GM18511 (cell line): Measurements from ENCODE around the gene KDM1B.

Experiments
- ATAC-seq: cut with Tn5 transposase; IDR thresholded peaks from one replicate; pipeline ENCODE4 v1.9.1; 2021; ENCODE audit warnings: mild to moderate bottlenecking, moderate library complexity; ENCODE audit not compliant: unreplicated experiment

KDM1B gene

DNA sequence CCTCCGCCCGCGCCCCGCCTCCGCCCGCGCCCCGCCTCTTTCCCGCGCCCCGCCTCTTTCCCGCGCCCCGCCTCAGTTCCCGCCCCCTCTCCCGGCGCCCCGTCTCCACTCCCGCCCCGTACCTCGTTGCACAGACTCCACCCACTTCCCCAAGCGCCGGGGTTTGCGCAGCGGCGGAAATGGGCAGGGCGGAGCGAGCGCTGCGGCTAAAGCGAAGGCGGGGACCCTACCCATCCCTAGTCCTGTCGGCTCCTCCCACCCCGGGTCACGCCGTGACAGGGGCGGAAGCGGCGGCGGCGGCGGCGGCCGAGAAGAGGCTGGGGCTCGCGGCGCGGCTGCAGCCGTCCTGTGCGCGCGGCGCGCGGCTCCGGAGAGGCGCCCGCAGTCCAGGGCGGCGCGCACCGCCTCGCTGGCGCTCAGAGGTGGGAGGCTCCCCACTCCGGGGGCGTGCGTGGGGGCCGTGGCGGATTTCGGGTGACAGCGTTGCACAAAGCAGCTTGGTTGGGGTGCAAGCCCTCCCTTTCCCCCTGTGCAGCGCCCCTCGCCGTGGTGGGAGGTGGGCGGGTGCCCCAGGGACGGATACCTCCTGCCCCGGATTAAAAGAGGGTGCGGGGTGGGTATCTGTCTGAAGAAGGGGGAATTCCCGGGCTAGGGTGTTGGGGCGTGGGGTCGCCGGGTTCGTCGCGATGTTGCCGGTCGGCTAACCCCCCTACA, at the start of gene KDM1B:
TSS of gene KDM1B (plus strand) at position 273 of the 714 bp plus-strand sequence. CDS start 4,474 bp downstream, outside the sequence.
- ATAC-seq = peak; percentile 85

GRCh38 chr6:18107061-18107460, 48.2 kb upstream of the KDM1B start:
- no peak for ATAC-seq

GRCh38 chr6:18110162-18110561, 45.1 kb upstream of the KDM1B start:
- no peak for ATAC-seq

GRCh38 chr6:18115356-18115755, 39.9 kb upstream of the KDM1B start:
- ATAC-seq = no peak

DNA sequence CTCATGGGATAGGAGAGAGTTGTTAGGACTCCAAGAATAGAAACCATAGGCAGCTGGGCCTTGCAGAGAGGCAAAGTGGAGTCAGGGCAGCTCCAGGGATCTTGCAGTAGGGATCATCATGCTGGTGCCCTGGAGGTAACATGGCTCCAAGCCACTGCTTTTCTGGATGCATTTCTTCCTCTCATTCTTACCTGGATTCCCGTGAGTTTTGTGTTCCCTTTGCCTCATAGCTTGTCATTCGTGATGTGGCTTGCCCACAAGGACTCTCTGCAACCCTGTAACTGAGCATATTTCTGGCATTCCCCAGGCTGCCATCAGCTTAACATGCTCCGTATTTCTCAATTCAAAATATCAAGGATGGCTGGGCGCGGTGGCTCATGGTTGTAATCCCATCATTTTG, 38.1 kb upstream of the KDM1B start:
- no peak for ATAC-seq

DNA sequence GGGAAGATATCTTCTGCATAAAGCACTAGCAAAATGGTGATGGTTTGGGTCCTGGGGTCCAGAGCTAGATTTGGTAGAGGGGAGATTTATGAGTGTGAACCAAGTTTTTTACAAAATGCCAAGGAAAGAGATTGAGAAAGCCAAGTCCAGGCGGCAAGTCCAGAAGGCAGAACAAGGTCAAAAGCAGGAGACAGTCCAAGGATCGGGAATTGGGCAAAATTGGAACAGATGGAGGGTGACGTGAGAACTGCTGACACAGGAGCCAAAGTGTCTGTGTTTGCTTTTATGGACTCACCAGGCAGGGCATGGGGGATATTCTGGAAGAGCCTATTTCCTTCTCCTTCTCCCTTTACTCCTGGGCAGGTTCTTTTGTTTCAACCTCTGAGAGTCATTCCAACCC, 36.9 kb upstream of the KDM1B start:
- no peak for ATAC-seq

GRCh38 chr6:18119236-18119635, 36.0 kb upstream of the KDM1B start:
- ATAC-seq = no peak

GRCh38 chr6:18121580-18122127, 33.6 kb upstream of the KDM1B start:
- no peak for ATAC-seq

- peak; percentile 100 for ATAC-seq
These were observed 32.8 kb upstream of the KDM1B start, which contains the start of gene NHLRC1 for GRCh38 chr6:18122128-18123093. Gene NHLRC1 (minus strand): TSS chr6:18122677. CDS start chr6:18122606, 71 bp downstream.

GRCh38 chr6:18126121-18126520, 29.1 kb upstream of the KDM1B start:
- no peak for ATAC-seq

- ATAC-seq = no peak
These were observed 22.9 kb upstream of the KDM1B start for GRCh38 chr6:18132346-18132745.

GRCh38 chr6:18135171-18135570, 20.1 kb upstream of the KDM1B start:
- ATAC-seq = no peak

DNA sequence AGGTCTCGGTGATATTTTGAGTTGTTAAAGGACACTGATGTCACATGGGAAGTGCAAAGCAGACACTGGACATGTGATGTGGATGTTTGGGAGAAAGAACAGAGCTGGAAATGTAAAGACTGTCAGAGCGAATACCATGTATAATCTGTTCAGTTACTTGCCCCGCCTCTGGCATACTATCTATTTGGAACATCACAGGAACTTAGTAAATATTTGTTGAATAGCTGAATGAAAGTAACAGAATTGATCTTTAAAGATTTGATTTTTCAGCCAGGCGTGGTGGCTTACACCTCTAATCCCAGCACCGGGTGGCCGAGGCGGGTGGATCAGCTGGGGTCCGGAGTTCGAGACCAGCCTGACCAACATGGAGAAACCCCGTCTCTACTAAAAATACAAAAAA, 19.0 kb upstream of the KDM1B start:
- no peak for ATAC-seq

- ATAC-seq = no peak
These were observed 16.3 kb upstream of the KDM1B start for GRCh38 chr6:18138906-18139305.

DNA sequence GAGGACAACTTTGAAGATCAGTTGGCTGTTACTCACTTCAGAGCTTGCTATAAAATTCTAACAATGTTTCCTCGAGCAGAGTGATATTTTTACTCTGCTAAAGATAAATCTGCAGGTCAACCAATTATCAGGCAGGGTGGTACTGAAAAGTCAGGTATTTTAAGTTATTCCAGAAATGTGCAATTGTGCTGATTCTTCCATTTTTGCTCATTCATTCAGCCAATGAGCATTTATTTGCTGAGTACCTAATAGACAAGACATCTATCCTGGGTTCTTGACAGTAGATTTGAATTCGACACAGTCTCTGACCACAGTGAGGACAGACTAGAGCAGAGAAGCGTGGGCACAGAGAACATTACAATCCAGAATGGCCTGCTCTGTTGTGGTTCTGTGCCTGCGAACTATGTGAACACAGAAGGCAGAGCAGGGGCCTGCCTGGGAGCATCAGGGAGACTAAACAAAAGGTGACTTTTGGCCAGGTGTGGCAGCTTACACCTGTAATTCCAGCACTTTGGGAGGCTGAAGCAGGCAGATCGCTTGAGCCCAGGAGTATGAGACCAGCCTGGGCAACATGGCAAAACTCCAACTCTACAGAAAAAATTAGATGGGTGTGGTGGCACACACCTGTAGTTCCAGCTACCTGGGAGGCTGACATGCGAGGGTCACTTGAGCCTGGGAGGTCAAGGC, 15.1 kb upstream of the KDM1B start:
- ATAC-seq = no peak

GRCh38 chr6:18141805-18142590, 13.2 kb upstream of the KDM1B start:
- ATAC-seq = no peak

DNA sequence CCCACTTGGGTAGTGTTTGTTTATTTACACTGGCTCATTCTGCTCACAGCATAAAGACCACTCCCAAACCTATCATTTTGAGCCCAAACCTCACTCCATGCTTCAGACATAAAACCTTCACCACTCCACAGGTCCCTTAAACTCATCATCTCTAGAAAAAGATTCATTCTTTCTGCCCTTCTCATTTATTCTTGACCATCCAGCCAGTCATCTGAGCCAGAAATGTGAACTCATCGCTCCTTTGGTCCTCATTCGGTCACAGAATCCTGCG, 12.7 kb upstream of the KDM1B start:
- no peak for ATAC-seq

GRCh38 chr6:18147160-18147559, 8.1 kb upstream of the KDM1B start:
- ATAC-seq = no peak

GRCh38 chr6:18147616-18148015, 7.6 kb upstream of the KDM1B start:
- no peak for ATAC-seq

DNA sequence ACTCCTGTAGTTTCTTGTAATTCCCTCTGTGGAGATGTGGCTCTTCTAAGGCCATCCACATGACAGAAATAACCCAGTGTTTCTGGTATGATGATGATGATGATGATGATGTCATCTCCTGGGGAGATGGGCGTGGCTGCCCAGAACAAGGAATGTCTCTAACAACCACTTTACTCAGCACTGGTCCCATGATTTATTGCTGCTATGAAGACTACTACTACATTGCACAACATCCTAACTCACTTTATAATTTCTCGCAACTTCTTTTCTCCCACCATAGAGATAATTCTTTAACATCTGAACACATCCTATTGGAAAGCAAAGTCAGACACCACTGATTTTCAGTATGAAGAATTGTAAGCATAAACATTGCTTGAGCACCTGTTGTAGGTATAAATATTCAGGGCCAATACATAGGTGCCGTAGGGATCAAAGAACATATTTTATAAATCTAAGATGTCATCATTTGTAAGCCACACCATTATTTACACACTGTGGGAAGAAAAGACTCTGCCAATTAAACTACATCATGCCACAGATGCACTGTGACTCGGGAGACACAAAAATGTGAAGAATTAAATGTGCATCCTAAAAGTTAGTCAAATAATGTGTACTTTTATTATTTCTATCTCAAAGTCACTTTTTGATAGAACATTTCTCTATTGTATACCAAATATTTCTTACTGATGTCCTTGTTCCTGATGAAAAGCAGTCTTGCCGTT, 6.8 kb upstream of the KDM1B start:
- ATAC-seq = no peak
